NCI-H2227 (cell line): Measurements from ENCODE around the gene GALNT2.
A peak's percentile ranks its signal among the peaks of the same experiment; 100 is the strongest.

Experiments
- DNase-seq: peaks from one replicate; lab custom pipeline; 2025; ENCODE audit not compliant: unreplicated experiment; lab: John Stamatoyannopoulos, UW

The GALNT2 gene

DNA sequence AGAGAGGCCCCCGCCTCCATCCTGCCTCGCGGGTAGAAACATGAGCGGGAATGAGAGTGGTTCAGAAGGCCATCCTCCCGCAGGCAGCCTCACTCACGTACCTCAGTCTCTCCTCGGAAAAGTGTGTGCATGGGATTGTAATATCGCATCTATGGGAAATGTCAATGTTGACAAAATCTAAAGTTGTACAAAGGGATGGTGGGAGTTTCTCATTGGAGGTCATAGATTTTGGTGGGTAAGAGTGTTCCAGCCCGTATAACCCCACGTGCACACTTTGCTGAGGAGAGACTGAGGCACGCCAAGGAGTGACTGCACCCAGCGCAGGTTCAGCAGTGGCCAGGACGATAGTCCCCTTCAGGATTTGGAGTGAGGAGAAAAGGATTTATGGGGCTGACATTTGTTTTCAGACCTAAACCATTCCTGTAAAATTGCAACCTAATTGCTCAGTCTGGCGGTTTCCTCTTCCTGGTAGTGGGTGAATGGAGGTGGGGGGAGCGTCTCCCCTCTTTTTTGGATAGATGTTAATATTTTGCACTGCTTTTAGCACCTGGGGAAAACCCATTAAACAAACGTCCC, 59.6 kb downstream of the GALNT2 start:
- no peak for DNase-seq

DNA sequence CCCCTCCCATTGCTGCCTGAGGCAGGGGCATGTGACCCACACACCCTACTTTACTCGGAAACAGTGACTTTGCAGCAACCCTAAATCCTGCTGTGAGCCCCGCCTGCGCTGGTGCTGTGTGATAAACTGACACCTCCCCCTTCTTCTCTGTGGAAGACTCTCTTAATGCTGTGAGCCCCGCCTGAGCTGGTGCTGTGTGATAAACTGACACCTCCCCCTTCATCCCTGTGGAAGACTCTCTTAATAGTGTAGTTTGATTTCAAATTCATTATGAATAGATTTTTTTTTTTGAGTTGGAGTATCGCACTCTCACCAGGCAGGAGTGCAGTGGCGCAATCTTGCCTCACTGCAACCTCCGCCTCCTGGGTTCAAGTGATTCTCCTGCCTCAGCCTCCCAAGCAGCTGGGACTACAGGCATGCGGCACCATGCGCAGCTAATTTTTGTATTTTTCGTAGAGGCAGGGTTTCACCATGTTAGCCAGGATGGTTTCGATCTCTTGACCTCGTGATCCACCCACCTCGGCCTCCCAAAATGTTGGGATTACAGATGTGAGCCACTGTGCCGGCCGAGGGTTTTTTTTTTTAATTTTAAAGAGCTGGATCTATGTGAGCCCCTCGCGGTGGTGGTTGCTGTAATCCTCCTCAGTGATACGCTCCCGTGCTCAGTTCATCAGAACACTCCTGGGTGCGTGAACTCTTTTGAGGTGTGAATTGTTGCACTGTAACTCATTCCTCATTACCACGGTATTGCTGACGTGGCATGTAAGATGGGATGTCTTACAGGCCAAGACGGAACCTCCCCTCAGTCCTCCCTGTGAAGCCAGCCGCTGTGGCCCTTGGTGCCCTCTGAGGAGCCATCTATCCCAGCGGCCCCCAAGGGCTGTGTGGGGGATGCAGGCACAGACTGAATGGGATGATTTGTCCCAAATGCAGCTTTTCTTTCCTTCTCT, 60.3 kb downstream of the GALNT2 start:
- DNase-seq: no peak

DNA sequence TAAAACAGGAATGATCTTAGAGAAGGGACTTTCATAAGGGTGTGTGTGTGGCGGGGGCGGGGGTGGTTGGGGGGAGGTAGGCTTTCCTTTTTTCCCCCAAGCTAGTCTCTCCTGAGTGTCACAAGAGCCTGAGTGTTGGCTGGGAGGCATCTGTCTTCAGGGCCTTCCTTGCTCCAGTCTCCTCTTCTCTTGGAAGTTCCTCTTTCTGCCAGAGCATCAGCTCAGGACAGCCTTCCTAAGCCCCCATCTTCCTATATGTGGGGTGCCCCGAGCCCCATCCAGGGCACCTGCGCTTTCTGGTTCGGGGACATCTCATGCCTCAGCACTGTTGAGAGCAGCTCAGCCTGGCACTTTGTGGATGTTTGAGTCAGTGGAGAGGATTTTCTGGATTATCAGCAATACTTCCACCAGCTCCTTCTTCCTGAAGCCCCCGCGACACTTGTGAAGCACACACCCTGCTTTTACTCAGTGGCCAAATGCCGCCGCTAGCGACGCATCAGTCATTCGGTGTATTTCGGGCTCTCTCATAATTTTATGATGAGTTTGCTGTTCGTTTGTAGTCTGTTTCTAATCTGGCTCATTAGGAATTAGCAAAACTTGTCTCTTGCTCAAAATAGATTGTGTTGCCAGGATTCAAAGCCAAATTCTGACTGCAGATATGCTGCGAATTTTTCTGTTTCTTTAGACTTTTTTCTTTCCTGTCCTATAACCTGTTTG, 61.7 kb downstream of the GALNT2 start:
- no peak for DNase-seq

DNA sequence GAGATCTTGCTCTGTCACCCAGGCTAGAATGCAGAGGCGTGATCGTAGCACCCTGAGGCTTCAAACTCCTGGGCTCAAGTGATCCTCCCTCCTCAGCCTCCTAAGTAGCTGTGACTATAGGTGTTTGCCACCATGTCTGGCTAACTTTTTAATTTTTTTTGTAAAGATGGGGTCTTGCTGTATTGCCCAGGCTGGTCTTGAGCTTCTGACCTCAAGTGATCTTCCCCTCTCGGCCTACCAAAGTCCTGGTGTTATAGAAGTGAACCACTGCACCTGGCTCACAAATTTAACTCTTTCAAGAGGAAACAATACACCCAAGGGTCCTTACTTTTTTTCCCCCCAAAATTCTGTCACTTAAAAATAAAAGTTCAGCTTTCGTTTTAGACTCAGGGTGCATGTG, 62.3 kb downstream of the GALNT2 start:
- no peak for DNase-seq

DNA sequence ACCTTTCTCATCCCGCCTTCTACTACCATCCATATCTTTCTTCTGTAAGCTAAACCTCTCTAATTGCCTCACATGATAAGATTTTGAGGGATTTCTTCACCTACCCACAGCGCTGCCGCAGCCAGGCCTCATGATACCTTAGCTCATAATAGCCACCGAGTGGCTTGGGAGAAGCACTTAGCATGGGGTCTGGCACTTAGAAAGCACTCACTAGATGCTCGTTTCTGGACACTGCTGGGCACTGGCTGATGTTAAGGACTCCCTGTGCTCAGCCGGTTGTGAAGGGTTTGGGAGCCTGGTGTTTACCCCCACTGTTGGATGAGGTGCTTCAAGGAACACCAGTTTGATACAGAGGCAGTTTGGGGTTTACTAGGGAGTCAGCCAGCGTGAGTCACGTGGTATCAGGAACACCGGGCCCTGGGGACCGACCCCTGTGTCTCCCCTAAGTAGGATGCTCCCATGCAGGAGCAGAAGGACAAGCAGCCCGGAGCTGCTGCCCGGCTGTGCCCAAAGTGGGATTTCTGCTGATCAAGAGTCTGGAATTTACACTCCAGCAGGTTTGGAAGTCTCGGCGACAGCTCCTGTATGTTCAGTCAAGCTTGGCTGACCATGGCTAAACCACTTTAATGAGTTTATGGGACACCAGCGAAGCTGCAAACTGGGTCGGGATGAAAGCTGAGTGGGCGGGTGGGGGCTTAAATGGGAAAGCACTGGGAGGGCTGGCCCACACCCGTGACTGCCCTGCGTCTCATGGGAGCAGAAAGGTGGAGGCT, 63.3 kb downstream of the GALNT2 start:
- no peak for DNase-seq

DNA sequence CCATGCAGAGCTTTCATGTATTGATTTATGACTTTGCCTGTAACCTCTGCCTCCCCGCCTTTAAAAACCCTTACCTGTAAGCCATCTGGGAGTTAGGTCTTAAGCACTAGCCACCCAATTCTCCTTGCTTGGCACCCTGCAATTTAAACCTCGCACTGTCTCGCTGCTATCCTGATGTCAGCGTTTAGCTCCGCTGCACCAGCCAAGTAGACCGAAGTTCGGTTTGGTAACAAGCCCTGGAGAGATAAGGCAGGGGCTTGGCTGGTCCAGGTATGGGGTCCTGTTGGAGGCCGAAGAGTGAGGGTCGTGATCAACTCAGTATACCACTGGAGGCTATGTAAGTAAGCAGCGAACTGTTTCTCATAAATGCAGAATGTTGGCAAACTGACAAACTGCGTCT, 64.4 kb downstream of the GALNT2 start:
- no peak for DNase-seq

DNA sequence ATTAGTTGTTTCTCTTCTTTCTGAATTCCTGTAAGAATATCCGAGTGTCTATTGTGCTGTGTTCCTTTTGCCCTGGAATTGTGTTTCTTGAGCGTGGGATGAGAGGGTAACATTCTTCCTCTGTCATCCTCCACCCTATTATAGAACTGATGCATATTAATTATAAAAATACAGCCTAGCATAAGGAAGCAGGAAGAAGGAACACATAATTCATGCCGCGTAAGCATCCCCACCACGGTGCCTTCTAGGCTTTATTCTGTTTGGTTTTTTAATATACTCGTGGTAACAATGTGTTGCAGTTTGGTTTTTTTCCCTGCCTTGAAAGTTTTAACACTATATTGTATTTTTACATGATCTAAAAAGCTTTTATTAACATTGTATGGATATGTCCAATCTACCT, 65.7 kb downstream of the GALNT2 start:
- DNase-seq: no peak

DNA sequence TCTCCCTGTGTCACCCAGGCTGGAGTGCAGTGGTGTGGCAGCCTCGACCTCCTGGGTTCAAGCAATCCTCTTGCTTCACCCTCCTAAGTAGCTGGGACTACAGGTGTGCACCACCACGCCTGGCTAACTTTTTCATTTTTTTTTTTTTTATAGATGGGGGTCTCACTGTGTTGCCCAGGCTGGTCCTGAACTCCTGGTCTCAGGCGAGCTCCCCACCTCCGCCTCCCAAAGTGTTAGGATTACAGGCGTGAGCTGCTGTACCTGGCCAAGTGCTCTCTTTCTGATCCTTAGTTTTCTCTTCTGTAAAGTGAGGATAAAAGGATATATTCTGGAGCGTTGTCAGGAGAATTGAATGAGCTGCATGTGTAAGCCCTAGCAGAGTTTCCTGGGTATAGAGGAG, 68.7 kb downstream of the GALNT2 start:
- no peak for DNase-seq

DNA sequence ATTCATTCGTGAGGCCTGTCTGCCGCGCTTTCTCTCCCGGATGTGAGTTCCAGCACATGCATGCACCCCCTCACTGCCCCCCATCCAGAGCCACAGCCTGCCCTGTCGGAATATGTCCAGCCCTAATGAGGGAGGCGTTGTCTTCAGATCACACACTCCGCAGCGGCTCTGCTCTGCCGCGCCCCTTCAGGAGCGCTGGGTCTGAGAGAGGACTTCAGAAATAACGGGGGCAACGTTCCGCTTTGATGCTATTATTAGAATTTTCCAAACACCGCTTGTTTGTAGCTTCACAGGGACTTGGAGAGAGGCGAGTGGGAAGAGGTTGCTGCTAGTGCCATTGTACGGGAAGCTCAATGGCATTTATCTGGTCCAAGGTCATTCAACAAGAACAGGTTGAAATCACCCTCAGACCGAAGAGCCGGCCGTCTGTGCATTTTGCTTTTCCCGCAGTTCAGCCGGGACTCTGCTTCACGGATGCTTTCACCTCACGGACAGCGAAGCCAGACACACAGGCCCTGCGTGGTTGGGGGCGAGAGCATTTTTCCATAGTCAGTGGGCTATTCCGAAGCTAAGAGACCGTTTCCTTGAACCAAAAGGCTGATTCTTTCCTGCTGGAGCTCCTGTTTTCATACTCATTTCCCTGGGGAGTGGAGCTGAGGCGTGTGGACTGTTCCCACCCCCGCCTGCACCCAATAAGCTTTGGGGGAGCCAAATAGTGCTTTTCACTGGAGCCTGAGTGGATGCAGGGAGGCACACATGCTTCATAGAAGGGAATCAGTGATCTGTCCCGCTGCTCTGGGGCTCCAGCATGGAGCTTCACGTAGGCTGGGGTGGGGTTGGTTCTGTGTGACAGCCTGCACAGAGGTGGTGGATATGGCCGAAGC, 69.7 kb downstream of the GALNT2 start:
- DNase-seq: peak; percentile 65

DNA sequence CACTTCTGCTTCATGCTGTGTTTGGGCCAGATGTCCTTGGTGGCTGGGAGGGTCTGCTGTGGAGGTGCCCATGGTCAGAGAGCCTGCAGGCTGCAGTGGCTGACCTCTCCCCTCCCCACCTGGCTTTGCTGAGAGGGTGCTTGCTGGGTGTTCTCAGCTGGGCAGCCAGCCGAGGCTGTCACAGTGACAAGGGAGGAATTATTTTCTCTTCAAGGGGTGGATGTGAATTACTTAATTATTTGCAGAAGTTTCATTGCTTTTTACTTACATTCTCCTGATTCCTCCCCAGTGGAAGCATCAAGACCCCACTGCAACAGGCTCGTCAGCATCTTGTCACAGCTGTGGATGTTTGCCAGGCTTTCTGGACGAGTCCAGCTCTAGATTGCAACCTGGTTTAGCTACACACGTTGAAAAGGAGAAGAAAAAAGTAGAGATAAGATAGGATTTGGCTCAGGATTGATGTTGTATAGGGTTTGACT, 70.3 kb downstream of the GALNT2 start:
- DNase-seq: no peak

DNA sequence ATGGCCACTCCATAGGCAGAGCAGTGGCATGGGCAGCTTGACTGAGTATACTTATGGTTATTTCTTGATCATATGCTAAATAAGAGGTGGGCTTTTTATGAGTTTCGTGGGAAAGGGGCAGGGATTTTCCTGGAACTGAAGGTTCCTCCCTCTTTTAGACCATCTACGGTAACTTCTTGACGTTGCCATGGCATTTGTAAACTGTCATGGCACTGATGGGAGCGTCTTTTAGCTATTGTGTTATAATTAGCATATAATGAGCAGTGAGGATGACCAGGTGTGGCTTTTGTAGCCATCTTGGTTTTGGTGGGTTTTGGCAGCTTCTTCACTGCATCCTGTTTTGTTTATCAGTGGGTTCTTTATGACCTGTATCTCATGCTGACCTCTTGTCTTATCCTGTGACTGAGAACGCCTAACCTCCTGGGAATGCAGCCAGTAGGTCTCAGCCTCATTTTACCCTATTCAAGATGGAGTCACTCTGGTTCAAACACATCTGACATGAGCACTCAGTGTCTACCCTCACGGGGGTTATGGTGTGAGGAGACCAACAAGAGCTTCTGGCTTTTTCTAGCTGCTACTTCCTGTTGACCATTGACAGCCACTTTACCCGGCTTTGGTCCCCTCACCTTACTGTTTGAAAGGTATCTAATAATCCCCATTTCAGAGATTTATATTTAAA, 71.7 kb downstream of the GALNT2 start:
- DNase-seq: no peak

DNA sequence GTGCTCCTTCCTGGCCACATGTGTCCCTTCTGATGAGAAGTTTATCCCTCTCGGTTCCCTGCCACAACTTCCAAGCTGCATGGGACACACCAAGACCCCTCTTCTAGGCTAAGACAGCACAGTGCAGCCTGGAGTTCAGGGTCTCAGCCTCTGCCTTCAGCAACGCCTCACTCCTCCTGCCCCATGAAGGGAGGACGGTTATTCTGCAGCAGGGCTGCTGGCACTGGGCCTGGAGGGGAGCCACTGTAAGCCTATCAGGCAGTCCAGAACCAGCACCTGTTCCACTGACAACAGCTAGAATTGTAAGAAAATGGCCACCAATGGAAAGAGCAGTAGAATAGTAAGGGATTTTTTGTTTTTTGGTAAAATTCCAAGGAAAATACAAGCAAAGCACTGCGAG, 72.3 kb downstream of the GALNT2 start:
- no peak for DNase-seq

DNA sequence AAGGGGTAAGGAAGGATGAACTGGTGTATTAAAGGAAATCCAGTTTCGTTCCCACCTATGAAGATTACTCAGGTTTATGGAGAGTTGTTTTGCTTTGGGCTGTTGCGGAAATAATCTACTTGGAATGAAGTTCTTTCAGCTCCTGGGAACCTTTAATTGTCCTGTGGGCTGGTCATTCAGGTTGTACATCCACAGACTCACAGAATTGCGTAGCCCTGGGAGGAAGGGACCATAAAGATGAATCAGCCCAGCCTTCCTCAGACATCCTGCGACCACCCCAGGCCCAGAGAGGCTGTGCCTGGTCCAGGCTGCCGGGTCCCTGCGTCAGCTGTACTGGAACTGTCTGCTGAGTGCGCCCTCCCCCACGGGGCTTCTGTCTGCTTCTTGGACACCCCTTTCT, 72.7 kb downstream of the GALNT2 start:
- DNase-seq: no peak

DNA sequence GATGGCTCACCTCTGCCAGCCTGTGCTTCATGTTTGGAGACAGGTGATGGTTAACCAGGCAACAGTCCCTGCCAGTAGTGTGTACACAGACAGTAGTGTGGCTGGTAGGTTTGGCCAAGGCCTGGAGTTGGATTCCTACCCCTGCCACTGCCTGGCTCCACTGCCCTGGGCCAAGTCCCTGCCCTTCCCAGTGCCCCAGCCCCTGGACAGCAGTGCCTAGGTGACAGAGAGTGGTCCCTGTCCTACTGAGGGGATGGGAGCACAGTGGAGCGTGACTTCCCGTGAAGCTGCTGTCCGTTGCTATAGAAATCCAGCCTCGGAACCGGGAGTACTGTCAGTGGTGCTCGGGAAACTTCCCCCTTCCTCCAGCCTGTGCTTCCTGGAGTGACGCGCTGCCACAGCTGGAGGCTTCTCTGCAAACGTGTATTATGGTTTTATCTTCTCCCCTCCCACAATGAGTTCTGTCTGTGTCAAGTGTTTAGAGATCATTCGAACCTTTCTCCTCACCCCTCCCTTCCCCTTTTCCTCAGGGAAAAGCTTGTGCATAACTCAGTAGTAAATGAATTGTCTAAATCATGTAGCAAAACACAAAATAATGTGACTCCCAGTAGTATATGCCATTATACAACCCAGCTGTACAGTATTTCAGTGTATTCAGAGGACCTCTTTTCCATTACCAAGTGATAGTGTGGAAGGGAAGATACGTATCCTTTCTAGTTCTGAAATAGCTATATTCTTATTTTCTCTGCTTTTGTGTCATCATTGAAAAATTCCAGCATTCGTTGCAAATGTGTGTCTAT, 73.4 kb downstream of the GALNT2 start:
- no peak for DNase-seq

DNA sequence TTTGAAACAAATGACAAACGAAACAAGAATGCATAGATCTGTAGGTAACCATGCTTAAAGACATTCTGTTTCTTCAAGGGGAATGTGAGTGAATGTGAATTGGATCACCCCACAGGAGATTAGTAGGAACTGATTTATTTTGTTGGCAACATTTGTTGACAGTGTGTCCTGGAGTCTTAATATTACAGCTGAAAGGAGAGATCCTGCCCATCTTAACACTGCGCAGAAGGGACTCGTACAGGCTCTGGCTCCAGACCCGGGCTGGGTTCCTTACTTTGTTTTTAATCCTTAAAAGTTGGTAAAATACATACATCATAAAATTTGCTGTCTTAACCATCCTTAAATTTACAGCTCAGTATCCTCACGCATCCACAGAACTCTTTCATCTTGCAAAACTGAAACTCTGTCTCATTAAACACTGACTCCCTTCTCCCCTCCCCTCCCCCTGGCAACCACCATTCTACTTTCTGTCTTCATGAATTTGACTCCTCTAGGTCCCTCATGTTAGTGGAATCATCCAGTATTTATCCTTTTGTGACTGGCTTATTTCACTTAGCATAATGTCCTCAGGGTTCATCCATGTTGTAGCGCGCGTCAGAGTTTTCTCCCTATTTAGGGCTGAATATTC, 74.1 kb downstream of the GALNT2 start:
- DNase-seq: no peak

DNA sequence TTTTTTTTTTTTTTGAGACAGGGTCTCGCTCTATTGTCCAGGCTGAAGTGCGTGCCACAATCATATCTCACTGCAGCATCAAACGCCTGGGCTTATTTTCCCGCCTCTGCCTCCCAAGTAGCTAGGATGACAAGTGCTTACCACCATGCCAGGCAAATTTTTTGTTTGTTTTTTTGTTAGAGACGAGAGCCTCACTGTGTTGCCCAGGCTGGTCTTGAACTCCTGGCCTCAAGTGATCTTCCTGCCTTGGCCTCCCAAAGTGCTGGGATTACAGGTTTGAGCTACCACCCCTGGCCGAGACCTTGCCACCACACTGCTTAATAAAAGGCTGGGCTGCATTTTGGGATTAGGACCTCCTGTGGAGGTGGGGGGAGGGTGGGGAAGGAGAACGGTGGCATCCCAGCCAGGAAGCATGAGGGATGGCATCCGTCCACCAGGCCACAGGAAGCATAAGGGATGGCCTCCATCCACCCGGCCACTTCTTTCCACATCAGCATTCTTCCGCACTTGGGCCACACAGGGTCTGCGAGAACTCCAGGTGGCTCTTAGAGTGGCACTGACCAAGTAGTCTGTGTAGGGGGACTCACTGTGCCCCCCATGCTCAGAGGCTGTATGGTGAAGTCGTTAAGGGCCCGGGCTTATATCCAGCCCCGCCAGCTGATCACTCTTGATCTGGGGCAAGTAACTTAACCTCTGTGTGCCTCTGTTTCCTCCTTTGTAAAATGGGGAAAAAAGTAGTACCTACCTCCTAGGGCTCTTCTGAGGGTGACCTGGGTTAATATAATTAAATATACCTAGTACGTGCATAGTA, 75.0 kb downstream of the GALNT2 start:
- DNase-seq: no peak

DNA sequence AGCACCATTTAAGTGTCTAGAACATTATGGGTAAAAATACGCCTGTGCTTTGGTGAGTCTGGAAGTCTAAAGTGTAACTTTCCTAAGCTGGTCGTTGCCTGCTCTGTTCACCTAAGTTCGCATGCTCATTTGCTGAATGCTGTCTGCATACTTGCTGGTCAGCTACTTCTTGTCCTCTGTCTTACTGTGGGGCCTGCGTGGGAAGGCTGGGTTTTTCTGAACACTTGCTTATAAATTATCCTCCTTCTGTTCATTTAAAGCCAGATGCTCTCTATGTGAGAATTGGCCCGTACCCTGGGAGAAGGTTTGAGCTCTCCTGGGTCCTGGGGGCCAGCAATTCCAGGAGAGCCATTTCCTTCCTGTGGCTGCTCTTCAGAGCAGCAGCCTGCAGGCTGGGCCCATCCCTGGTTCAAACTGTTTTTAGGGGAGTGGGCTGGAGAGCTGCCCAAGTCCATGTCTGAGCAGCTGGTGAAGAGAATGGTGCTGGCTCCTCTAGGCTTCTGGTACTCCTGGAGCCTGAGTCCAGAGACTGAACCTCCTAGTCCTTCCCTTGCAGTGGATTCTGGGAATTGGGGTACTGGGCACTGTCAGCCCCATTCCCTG, 75.7 kb downstream of the GALNT2 start:
- DNase-seq: no peak
